ENCODE data around the gene OLA1.

Gene OLA1

GRCh38 chr2:174224665-174225288, 23.6 kb downstream of the OLA1 start:
- peaks cover 3% of the 10 kb centered on the region for H3K79me2 ChIP-seq (ENCODE audit: control insufficient read depth, insufficient read depth, low read length)
- no peaks in the 10 kb centered on the region for H3K36me3 ChIP-seq (ENCODE audit: control insufficient read depth, insufficient read depth, low read length)
- no peaks in the 10 kb centered on the region for H3K27me3 ChIP-seq (ENCODE audit: insufficient read depth, low read length, poor library complexity)

DNA sequence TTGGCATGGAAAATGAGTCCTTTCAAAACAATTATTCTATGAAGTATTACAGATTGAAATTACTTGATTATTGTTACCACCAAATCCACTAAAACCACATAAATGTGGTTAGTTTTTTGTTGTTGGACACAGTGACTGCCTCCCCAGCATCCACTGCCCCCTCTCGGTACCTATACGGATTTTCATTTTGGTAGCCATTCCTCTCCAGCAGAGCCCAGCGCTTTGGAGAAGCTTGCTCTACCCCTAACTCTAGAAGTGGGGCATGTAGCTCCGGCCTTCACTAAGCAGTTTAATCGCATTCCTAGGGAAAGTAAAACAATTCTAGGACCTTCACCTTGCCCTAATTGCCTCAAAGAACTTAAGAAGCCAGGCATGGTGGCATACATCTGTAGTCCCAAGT, 24.2 kb downstream of the OLA1 start:
- Histone ChIP-seq H3K56ac (ENCODE audit: low read length) (no peak overlapping the region), H3K79me1 (ENCODE audit: low read length) (peaks cover 2% of the 10 kb centered on the region), H3K27ac (ENCODE audit: low read depth, low read length) (no peak overlapping the region), H2BK15ac (replicated peaks; ENCODE audit: low read depth) (no peak overlapping the region), H4K8ac (ENCODE audit: low read depth, low read length) (no peak overlapping the region), H3K36me3 (ENCODE audit: control insufficient read depth, insufficient read depth, low read length) (no peaks in the 10 kb centered on the region), H2AK5ac (ENCODE audit: low read length) (no peak overlapping the region), H3K4me3 (ENCODE audit: low read length) (no peak overlapping the region), H3K23ac (ENCODE audit: low read length) (no peak overlapping the region), H3K4me2 (ENCODE audit: low read length) (no peak overlapping the region), H3K4me1 (ENCODE audit: control insufficient read depth, low read depth, low read length) (no peaks in the 10 kb centered on the region), H2BK120ac (ENCODE audit: low read depth, low read length) (no peak overlapping the region), H3K79me2 (ENCODE audit: control insufficient read depth, insufficient read depth, low read length) (peaks cover 4% of the 10 kb centered on the region), H3K4ac (ENCODE audit: low read depth, low read length) (no peak overlapping the region), H4K5ac (ENCODE audit: low read length) (no peak overlapping the region), H3K9ac (ENCODE audit: low read length) (no peak overlapping the region), H3K27me3 (ENCODE audit: insufficient read depth, low read length, poor library complexity) (no peaks in the 10 kb centered on the region), H3K18ac (ENCODE audit: low read length) (no peak overlapping the region), H2BK5ac (ENCODE audit: low read length) (no peak overlapping the region)
- no CpG with 5 or more reads among the region's 5 CpGs for WGBS (ENCODE audit: extremely low coverage, insufficient coverage, low lambda C conversion rate)
- DNase-seq: no peak

More at GRCh38 chr2:174224665-174225288, 23.6 kb downstream of the OLA1 start:
- Histone ChIP-seq H3K4me1 (ENCODE audit: control insufficient read depth, low read depth, low read length) (no peaks in the 10 kb centered on the region), H3K23ac (ENCODE audit: low read length) (no peak overlapping the region), H2AK5ac (ENCODE audit: low read length) (no peak overlapping the region), H3K4me2 (ENCODE audit: low read length) (no peak overlapping the region), H3K27ac (ENCODE audit: low read depth, low read length) (no peak overlapping the region), H3K4me3 (ENCODE audit: low read length) (no peak overlapping the region), H4K8ac (ENCODE audit: low read depth, low read length) (no peak overlapping the region), H4K5ac (ENCODE audit: low read length) (no peak overlapping the region), H2BK5ac (ENCODE audit: low read length) (no peak overlapping the region), H3K9ac (ENCODE audit: low read length) (no peak overlapping the region), H3K4ac (ENCODE audit: low read depth, low read length) (no peak overlapping the region), H2BK15ac (replicated peaks; ENCODE audit: low read depth) (no peak overlapping the region), H3K18ac (ENCODE audit: low read length) (no peak overlapping the region), H2BK120ac (ENCODE audit: low read depth, low read length) (no peak overlapping the region), H3K56ac (ENCODE audit: low read length) (no peak overlapping the region), H3K79me1 (ENCODE audit: low read length) (peaks cover 2% of the 10 kb centered on the region)
- DNase-seq: no peak
- no CpG with 5 or more reads among the region's 7 CpGs for WGBS (ENCODE audit: extremely low coverage, insufficient coverage, low lambda C conversion rate)

- H3K9ac ChIP-seq (ENCODE audit: low read length): no peak overlapping the region
- H2AK5ac ChIP-seq (ENCODE audit: low read length): no peak overlapping the region
- no peaks in the 10 kb centered on the region for H3K27me3 ChIP-seq (ENCODE audit: insufficient read depth, low read length, poor library complexity)
- H3K79me1 ChIP-seq (ENCODE audit: low read length): peaks cover 2% of the 10 kb centered on the region
- no peak overlapping the region for H3K4me3 ChIP-seq (ENCODE audit: low read length)
- no peak overlapping the region for H2BK5ac ChIP-seq (ENCODE audit: low read length)
- H2BK15ac ChIP-seq (replicated peaks; ENCODE audit: low read depth): no peak overlapping the region
- peaks cover 4% of the 10 kb centered on the region for H3K79me2 ChIP-seq (ENCODE audit: control insufficient read depth, insufficient read depth, low read length)
- no CpG with 5 or more reads among the region's 3 CpGs for WGBS (ENCODE audit: extremely low coverage, insufficient coverage, low lambda C conversion rate)
- no peak overlapping the region for H2BK120ac ChIP-seq (ENCODE audit: low read depth, low read length)
- no peak overlapping the region for H3K56ac ChIP-seq (ENCODE audit: low read length)
- no peak overlapping the region for H3K4ac ChIP-seq (ENCODE audit: low read depth, low read length)
- no peaks in the 10 kb centered on the region for H3K4me1 ChIP-seq (ENCODE audit: control insufficient read depth, low read depth, low read length)
- no peaks in the 10 kb centered on the region for H3K36me3 ChIP-seq (ENCODE audit: control insufficient read depth, insufficient read depth, low read length)
- no peak overlapping the region for H4K8ac ChIP-seq (ENCODE audit: low read depth, low read length)
- H4K5ac ChIP-seq (ENCODE audit: low read length): no peak overlapping the region
- DNase-seq: no peak
- H3K4me2 ChIP-seq (ENCODE audit: low read length): no peak overlapping the region
- no peak overlapping the region for H3K18ac ChIP-seq (ENCODE audit: low read length)
- H3K27ac ChIP-seq (ENCODE audit: low read depth, low read length): no peak overlapping the region
- H3K23ac ChIP-seq (ENCODE audit: low read length): no peak overlapping the region
These were observed 24.9 kb downstream of the OLA1 start for GRCh38 chr2:174223388-174223787.

- Histone ChIP-seq H3K4ac (ENCODE audit: low read depth, low read length) (no peak overlapping the region), H3K23ac (ENCODE audit: low read length) (no peak overlapping the region), H2BK120ac (ENCODE audit: low read depth, low read length) (no peak overlapping the region), H3K27me3 (ENCODE audit: insufficient read depth, low read length, poor library complexity) (no peaks in the 10 kb centered on the region), H3K4me2 (ENCODE audit: low read length) (no peak overlapping the region), H2BK5ac (ENCODE audit: low read length) (no peak overlapping the region), H4K8ac (ENCODE audit: low read depth, low read length) (no peak overlapping the region), H3K56ac (ENCODE audit: low read length) (no peak overlapping the region), H3K18ac (ENCODE audit: low read length) (no peak overlapping the region), H3K4me1 (ENCODE audit: control insufficient read depth, low read depth, low read length) (no peaks in the 10 kb centered on the region), H3K9ac (ENCODE audit: low read length) (no peak overlapping the region), H2BK15ac (replicated peaks; ENCODE audit: low read depth) (no peak overlapping the region), H4K5ac (ENCODE audit: low read length) (no peak overlapping the region), H2AK5ac (ENCODE audit: low read length) (no peak overlapping the region), H3K4me3 (ENCODE audit: low read length) (no peak overlapping the region), H3K79me2 (ENCODE audit: control insufficient read depth, insufficient read depth, low read length) (peaks cover 4% of the 10 kb centered on the region), H3K79me1 (ENCODE audit: low read length) (peaks cover 2% of the 10 kb centered on the region), H3K27ac (ENCODE audit: low read depth, low read length) (no peak overlapping the region), H3K36me3 (ENCODE audit: control insufficient read depth, insufficient read depth, low read length) (no peaks in the 10 kb centered on the region)
- DNase-seq: no peak
- WGBS (ENCODE audit: extremely low coverage, insufficient coverage, low lambda C conversion rate): no CpG with 5 or more reads among the region's 1 CpG
These were observed 26.2 kb downstream of the OLA1 start for GRCh38 chr2:174222154-174222553.

GRCh38 chr2:174219321-174219720, 29.0 kb downstream of the OLA1 start:
- DNase-seq: no peak
- Histone ChIP-seq H3K79me2 (ENCODE audit: control insufficient read depth, insufficient read depth, low read length) (peaks cover 4% of the 10 kb centered on the region), H3K27me3 (ENCODE audit: insufficient read depth, low read length, poor library complexity) (no peaks in the 10 kb centered on the region), H4K8ac (ENCODE audit: low read depth, low read length) (no peak overlapping the region), H2AK5ac (ENCODE audit: low read length) (no peak overlapping the region), H3K9ac (ENCODE audit: low read length) (no peak overlapping the region), H3K27ac (ENCODE audit: low read depth, low read length) (no peak overlapping the region), H3K4me1 (ENCODE audit: control insufficient read depth, low read depth, low read length) (no peaks in the 10 kb centered on the region), H3K36me3 (ENCODE audit: control insufficient read depth, insufficient read depth, low read length) (no peaks in the 10 kb centered on the region), H2BK120ac (ENCODE audit: low read depth, low read length) (no peak overlapping the region), H2BK5ac (ENCODE audit: low read length) (no peak overlapping the region), H4K5ac (ENCODE audit: low read length) (no peak overlapping the region), H3K4ac (ENCODE audit: low read depth, low read length) (no peak overlapping the region), H3K79me1 (ENCODE audit: low read length) (peaks cover 2% of the 10 kb centered on the region), H3K23ac (ENCODE audit: low read length) (no peak overlapping the region), H3K4me3 (ENCODE audit: low read length) (no peak overlapping the region), H2BK15ac (replicated peaks; ENCODE audit: low read depth) (no peak overlapping the region), H3K4me2 (ENCODE audit: low read length) (no peak overlapping the region), H3K18ac (ENCODE audit: low read length) (no peak overlapping the region), H3K56ac (ENCODE audit: low read length) (no peak overlapping the region)
- no CpG with 5 or more reads among the region's 4 CpGs for WGBS (ENCODE audit: extremely low coverage, insufficient coverage, low lambda C conversion rate)

GRCh38 chr2:174218773-174219172, 29.6 kb downstream of the OLA1 start:
- H3K9ac ChIP-seq (ENCODE audit: low read length): no peak overlapping the region

More at GRCh38 chr2:174218773-174219172, 29.6 kb downstream of the OLA1 start:
- Histone ChIP-seq H2BK120ac (ENCODE audit: low read depth, low read length) (no peak overlapping the region), H3K18ac (ENCODE audit: low read length) (no peak overlapping the region), H4K8ac (ENCODE audit: low read depth, low read length) (no peak overlapping the region), H3K79me2 (ENCODE audit: control insufficient read depth, insufficient read depth, low read length) (peaks cover 4% of the 10 kb centered on the region), H3K79me1 (ENCODE audit: low read length) (peaks cover 2% of the 10 kb centered on the region), H3K23ac (ENCODE audit: low read length) (no peak overlapping the region), H3K4me1 (ENCODE audit: control insufficient read depth, low read depth, low read length) (no peaks in the 10 kb centered on the region), H3K27ac (ENCODE audit: low read depth, low read length) (no peak overlapping the region), H3K4me3 (ENCODE audit: low read length) (no peak overlapping the region), H4K5ac (ENCODE audit: low read length) (no peak overlapping the region), H3K56ac (ENCODE audit: low read length) (no peak overlapping the region), H3K27me3 (ENCODE audit: insufficient read depth, low read length, poor library complexity) (no peaks in the 10 kb centered on the region), H3K36me3 (ENCODE audit: control insufficient read depth, insufficient read depth, low read length) (no peaks in the 10 kb centered on the region), H2BK5ac (ENCODE audit: low read length) (no peak overlapping the region), H2BK15ac (replicated peaks; ENCODE audit: low read depth) (no peak overlapping the region), H3K4me2 (ENCODE audit: low read length) (no peak overlapping the region), H3K4ac (ENCODE audit: low read depth, low read length) (no peak overlapping the region), H2AK5ac (ENCODE audit: low read length) (no peak overlapping the region)
- WGBS (ENCODE audit: extremely low coverage, insufficient coverage, low lambda C conversion rate): no CpG with 5 or more reads among the region's 7 CpGs
- DNase-seq: no peak

Data from mesendoderm (in vitro differentiated cells).